Activated CD4-positive, alpha-beta T cell treated with anti-CD3 and anti-CD28 coated beads, Interleukin-2, amount 10 ng/mL, durations not matched to agents 7 days and 5 days (primary cell): Measurements from ENCODE around the gene ATXN7L1. TPM values are rescaled to one million over a fixed set of nuclear protein-coding genes. Genes with fewer than 3 reads are reported as not detected.
"Not testable (repeated sequence)": the region's sequence is repeated elsewhere in the genome, so short reads cannot be mapped to it uniquely, and the experiment has no call there.

Experiments used
- CTCF ChIA-PET: fragments of 350-600 bp; sonication (Branson Sonifier 250); formaldehyde crosslinking; loops from one replicate; lab custom pipeline; 2021; ENCODE audit warnings: antibody characterized with exemption; lab: Charles Lee
- POLR2A ChIA-PET: fragments of 350-600 bp; sonication (Branson Sonifier 250); formaldehyde crosslinking; loops from one replicate; lab custom pipeline; 2021; ENCODE audit warnings: antibody characterized with exemption; lab: Charles Lee
- DNase-seq: peaks from one replicate; pipeline ENCODE4 v3.0.0-alpha.2; 2020
- H3K27ac Mint-ChIP-seq: one replicate; pipeline ENCODE4 v1.8.0; 2021; ENCODE audit warnings: mild to moderate bottlenecking, moderate library complexity, mixed read lengths
- H3K27me3 Mint-ChIP-seq: one replicate; pipeline ENCODE4 v1.8.0; 2021; ENCODE audit warnings: mixed read lengths
- H3K36me3 Mint-ChIP-seq: one replicate; pipeline ENCODE4 v1.8.0; 2021; ENCODE audit warnings: low read depth, mixed read lengths
- H3K4me1 Mint-ChIP-seq: one replicate; pipeline ENCODE4 v1.8.0; 2021; ENCODE audit warnings: mixed read lengths
- H3K4me3 Mint-ChIP-seq: one replicate; pipeline ENCODE4 v1.8.0; 2021; ENCODE audit warnings: mild to moderate bottlenecking, moderate library complexity, mixed read lengths
- H3K9me3 Mint-ChIP-seq: one replicate; pipeline ENCODE4 v1.8.0; 2021; ENCODE audit warnings: mixed read lengths
- total RNA-seq, 2 experiments: library from RNA; stranded (reverse); gene quantifications; one replicate each; pipeline ENCODE4 v1.2.3, GENCODE V29; 2021

ATXN7L1 gene
- total RNA-seq, 2 experiments from 2014 or later = 23.8 to 25.4 TPM

- Mint-ChIP-seq H3K27me3 (no peaks in the 10 kb centered on the region), H3K4me1 (peaks cover 22% of the 10 kb centered on the region), H3K9me3 (no peaks in the 10 kb centered on the region), H3K27ac (no peak overlapping the region), H3K4me3 (no peak overlapping the region), H3K36me3 (no peaks in the 10 kb centered on the region)
- no peak for DNase-seq
- ChIA-PET POLR2A (no interaction called here), CTCF (interaction anchor here (0.6 to 1.9 kb wide), 3 partner anchors 9 to 231 kb away, joined by 3 to 5 read pairs (median 3); partner anchors contain the start of gene ATXN7L1)
These were observed 9.2 kb upstream of the ATXN7L1 start for GRCh38 chr7:105885387-105886111.

- H3K4me3 Mint-ChIP-seq, H3K27ac Mint-ChIP-seq, DNase-seq, H3K36me3 Mint-ChIP-seq, H3K27me3 Mint-ChIP-seq, POLR2A ChIA-PET, H3K9me3 Mint-ChIP-seq, CTCF ChIA-PET: not testable (repeated sequence)
- H3K4me1 Mint-ChIP-seq = peaks cover 25% of the 10 kb centered on the region
These were observed 6.8 kb upstream of the ATXN7L1 start for GRCh38 chr7:105883179-105883578.

GRCh38 chr7:105881439-105881838, 5.0 kb upstream of the ATXN7L1 start:
- H3K36me3 Mint-ChIP-seq = no peaks in the 10 kb centered on the region
- no peak for DNase-seq
- CTCF ChIA-PET = no interaction called here
- POLR2A ChIA-PET = no interaction called here
- no peak overlapping the region for H3K4me3 Mint-ChIP-seq
- peaks cover 18% of the 10 kb centered on the region for H3K27me3 Mint-ChIP-seq
- no peaks in the 10 kb centered on the region for H3K9me3 Mint-ChIP-seq
- H3K27ac Mint-ChIP-seq = no peak overlapping the region
- peaks cover 33% of the 10 kb centered on the region for H3K4me1 Mint-ChIP-seq

- H3K27ac Mint-ChIP-seq = no peak overlapping the region
- H3K36me3 Mint-ChIP-seq = peaks cover 3% of the 10 kb centered on the region
- no peak for DNase-seq
- peaks cover 18% of the 10 kb centered on the region for H3K27me3 Mint-ChIP-seq
- peaks cover 34% of the 10 kb centered on the region for H3K4me1 Mint-ChIP-seq
- no peaks in the 10 kb centered on the region for H3K9me3 Mint-ChIP-seq
- ChIA-PET POLR2A (no interaction called here), CTCF (no interaction called here)
- H3K4me3 Mint-ChIP-seq = no peak overlapping the region
These were observed 4.4 kb upstream of the ATXN7L1 start for GRCh38 chr7:105880571-105881330.

GRCh38 chr7:105879782-105880181, 3.4 kb upstream of the ATXN7L1 start:
- Mint-ChIP-seq H3K4me3 (no peak overlapping the region), H3K9me3 (no peaks in the 10 kb centered on the region), H3K4me1 (peaks cover 35% of the 10 kb centered on the region), H3K27ac (no peak overlapping the region), H3K36me3 (peaks cover 4% of the 10 kb centered on the region), H3K27me3 (peaks cover 18% of the 10 kb centered on the region)
- ChIA-PET CTCF (interaction anchor here (0.6 to 1.3 kb wide), 3 partner anchors 9 to 433 kb away, joined by 3 to 6 read pairs (median 3); no protein-coding TSS in a partner anchor), POLR2A (no interaction called here)
- no peak for DNase-seq

- ChIA-PET CTCF (interaction anchor here (0.6 to 1.3 kb wide), 5 partner anchors 10 to 432 kb away, joined by 3 to 6 read pairs (median 3); no protein-coding TSS in a partner anchor), POLR2A (no interaction called here)
- Mint-ChIP-seq H3K27ac (no peak overlapping the region), H3K4me1 (peaks cover 42% of the 10 kb centered on the region), H3K4me3 (no peak overlapping the region), H3K36me3 (peaks cover 5% of the 10 kb centered on the region), H3K27me3 (peaks cover 18% of the 10 kb centered on the region), H3K9me3 (no peaks in the 10 kb centered on the region)
- DNase-seq = no peak
These were observed 2.6 kb upstream of the ATXN7L1 start for GRCh38 chr7:105878746-105879605.

- ChIA-PET CTCF (interaction anchor here (1.0 to 1.7 kb wide), 5 partner anchors 16 to 125 kb away, joined by 3 to 6 read pairs (median 4); no protein-coding TSS in a partner anchor), POLR2A (no interaction called here)
- peak overlapping the region; percentile 3 for H3K27ac Mint-ChIP-seq
- no peaks in the 10 kb centered on the region for H3K9me3 Mint-ChIP-seq
- DNase-seq = no peak
- peak overlapping the region; percentile 81 for H3K4me3 Mint-ChIP-seq
- H3K36me3 Mint-ChIP-seq = peaks cover 5% of the 10 kb centered on the region
- peaks cover 18% of the 10 kb centered on the region for H3K27me3 Mint-ChIP-seq
- peaks cover 42% of the 10 kb centered on the region for H3K4me1 Mint-ChIP-seq
These were observed 1.3 kb upstream of the ATXN7L1 start for GRCh38 chr7:105877736-105878135.

- peak overlapping the region; percentile 82 for H3K27ac Mint-ChIP-seq
- no peak for DNase-seq
- H3K4me3 Mint-ChIP-seq = peak overlapping the region; percentile 81
- peaks cover 18% of the 10 kb centered on the region for H3K27me3 Mint-ChIP-seq
- no peaks in the 10 kb centered on the region for H3K9me3 Mint-ChIP-seq
- POLR2A ChIA-PET = interaction anchor here (0.6 kb wide), 1 partner anchor 47 kb away, joined by 3 read pairs; no protein-coding TSS in a partner anchor
- peaks cover 9% of the 10 kb centered on the region for H3K36me3 Mint-ChIP-seq
- peaks cover 44% of the 10 kb centered on the region for H3K4me1 Mint-ChIP-seq
- CTCF ChIA-PET = interaction anchor here (0.6 to 1.7 kb wide), 9 partner anchors 8 to 540 kb away, joined by 3 to 6 read pairs (median 4); no protein-coding TSS in a partner anchor
These were observed 684 bp upstream of the ATXN7L1 start for GRCh38 chr7:105876964-105877601.

GRCh38 chr7:105875505-105875904, 894 bp downstream of the ATXN7L1 start:
- Mint-ChIP-seq H3K9me3 (no peaks in the 10 kb centered on the region), H3K4me1 (peaks cover 44% of the 10 kb centered on the region), H3K27ac (peak overlapping the region; percentile 92), H3K27me3 (peaks cover 18% of the 10 kb centered on the region), H3K36me3 (peaks cover 11% of the 10 kb centered on the region), H3K4me3 (peak overlapping the region; percentile 98)
- ChIA-PET POLR2A (no interaction called here), CTCF (interaction anchor here (0.6 to 0.9 kb wide), 2 partner anchors 22 to 83 kb away, joined by 3 read pairs; no protein-coding TSS in a partner anchor)
- no peak for DNase-seq

- ChIA-PET CTCF (interaction anchor here (1.6 kb wide), 1 partner anchor 55 kb away, joined by 3 read pairs; no protein-coding TSS in a partner anchor), POLR2A (no interaction called here)
- H3K9me3 Mint-ChIP-seq = no peaks in the 10 kb centered on the region
- DNase-seq = no peak
- H3K4me1 Mint-ChIP-seq = peaks cover 42% of the 10 kb centered on the region
- H3K36me3 Mint-ChIP-seq = peaks cover 11% of the 10 kb centered on the region
- H3K4me3 Mint-ChIP-seq = no peak overlapping the region
- no peak overlapping the region for H3K27ac Mint-ChIP-seq
- H3K27me3 Mint-ChIP-seq = peaks cover 16% of the 10 kb centered on the region
These were observed 2.3 kb downstream of the ATXN7L1 start for GRCh38 chr7:105874055-105874454.

GRCh38 chr7:105872491-105872890, 3.9 kb downstream of the ATXN7L1 start:
- POLR2A ChIA-PET = no interaction called here
- CTCF ChIA-PET = interaction anchor here (0.6 kb wide), 1 partner anchor 162 kb away, joined by 5 read pairs; no protein-coding TSS in a partner anchor
- Mint-ChIP-seq H3K4me1 (peaks cover 27% of the 10 kb centered on the region), H3K27ac (no peak overlapping the region), H3K36me3 (peaks cover 16% of the 10 kb centered on the region), H3K4me3 (no peak overlapping the region), H3K9me3 (peaks cover 3% of the 10 kb centered on the region), H3K27me3 (peaks cover 2% of the 10 kb centered on the region)
- no peak for DNase-seq
